ENCODE measurements around the gene SP9. TPM values are rescaled to one million over a fixed set of nuclear protein-coding genes. Genes with fewer than 3 reads are reported as not detected.
A peak's percentile ranks its signal among the peaks of the same experiment; 100 is the strongest.
"Not testable (repeated sequence)": the region's sequence is repeated elsewhere in the genome, so short reads cannot be mapped to it uniquely, and the experiment has no call there.

SP9 gene
- polyA plus RNA-seq, 1 donor, result not detected

GRCh38 chr2:174350018-174350417 is 15.3 kb downstream of the SP9 start:
- Histone ChIP-seq H3K27me3 (ENCODE audit: control insufficient read depth, insufficient read depth, low read length) (peaks cover 7% of the 10 kb centered on the region), H3K9me3 (ENCODE audit: control insufficient read depth, low read depth, low read length) (no peaks in the 10 kb centered on the region), H3K4me3 (ENCODE audit: low read length) (no peak overlapping the region), H3K36me3 (ENCODE audit: control insufficient read depth, insufficient read depth, low read length) (peaks cover 12% of the 10 kb centered on the region), H3K27ac (ENCODE audit: low read length) (no peak overlapping the region), H3K4me1 (ENCODE audit: control insufficient read depth, insufficient read depth, low read length) (no peaks in the 10 kb centered on the region)
- WGBS (ENCODE audit: insufficient coverage, low lambda C conversion rate), result 90% methylated on average over 2 of the region's 2 CpGs
- DNase-seq, result no peak

GRCh38 chr2:174350593-174351181 is 15.9 kb downstream of the SP9 start:
- peaks cover 12% of the 10 kb centered on the region for H3K36me3 ChIP-seq (ENCODE audit: control insufficient read depth, insufficient read depth, low read length)
- H3K9me3 ChIP-seq (ENCODE audit: control insufficient read depth, low read depth, low read length), result no peaks in the 10 kb centered on the region
- H3K27me3 ChIP-seq (ENCODE audit: control insufficient read depth, insufficient read depth, low read length), result peaks cover 2% of the 10 kb centered on the region
- H3K27ac ChIP-seq (ENCODE audit: low read length), result no peak overlapping the region
- H3K4me3 ChIP-seq (ENCODE audit: low read length), result no peak overlapping the region
- no peak for DNase-seq
- WGBS (ENCODE audit: insufficient coverage, low lambda C conversion rate), result 80% methylated on average over 1 of the region's 2 CpGs
- H3K4me1 ChIP-seq (ENCODE audit: control insufficient read depth, insufficient read depth, low read length), result no peaks in the 10 kb centered on the region

- DNase-seq, result no peak
- 100% methylated on average over 1 of the region's 1 CpG for whole genome bisulfite sequencing (ENCODE audit: insufficient coverage, low lambda C conversion rate)
- H3K4me3 ChIP-seq (ENCODE audit: low read length), result no peak overlapping the region
- no peaks in the 10 kb centered on the region for H3K27me3 ChIP-seq (ENCODE audit: control insufficient read depth, insufficient read depth, low read length)
- no peaks in the 10 kb centered on the region for H3K4me1 ChIP-seq (ENCODE audit: control insufficient read depth, insufficient read depth, low read length)
- no peaks in the 10 kb centered on the region for H3K9me3 ChIP-seq (ENCODE audit: control insufficient read depth, low read depth, low read length)
- H3K36me3 ChIP-seq (ENCODE audit: control insufficient read depth, insufficient read depth, low read length), result peaks cover 13% of the 10 kb centered on the region
- H3K27ac ChIP-seq (ENCODE audit: low read length), result no peak overlapping the region
Measured at GRCh38 chr2:174353004-174353403, 18.2 kb downstream of the SP9 start.

GRCh38 chr2:174356347-174356746 is 21.6 kb downstream of the SP9 start:
- H3K9me3 ChIP-seq (ENCODE audit: control insufficient read depth, low read depth, low read length), result no peaks in the 10 kb centered on the region
- no peaks in the 10 kb centered on the region for H3K27me3 ChIP-seq (ENCODE audit: control insufficient read depth, insufficient read depth, low read length)
- no CpG with 5 or more reads among the region's 2 CpGs for WGBS (ENCODE audit: insufficient coverage, low lambda C conversion rate)
- no peak overlapping the region for H3K4me3 ChIP-seq (ENCODE audit: low read length)
- peaks cover 12% of the 10 kb centered on the region for H3K36me3 ChIP-seq (ENCODE audit: control insufficient read depth, insufficient read depth, low read length)
- no peaks in the 10 kb centered on the region for H3K4me1 ChIP-seq (ENCODE audit: control insufficient read depth, insufficient read depth, low read length)
- H3K27ac ChIP-seq (ENCODE audit: low read length), result no peak overlapping the region
- DNase-seq, result no peak

GRCh38 chr2:174359663-174360062 is 24.9 kb downstream of the SP9 start:
- H3K27me3 ChIP-seq (ENCODE audit: control insufficient read depth, insufficient read depth, low read length); H3K4me3 ChIP-seq (ENCODE audit: low read length); H3K27ac ChIP-seq (ENCODE audit: low read length); H3K9me3 ChIP-seq (ENCODE audit: control insufficient read depth, low read depth, low read length); H3K4me1 ChIP-seq (ENCODE audit: control insufficient read depth, insufficient read depth, low read length); DNase-seq: not testable (repeated sequence)
- peaks cover 23% of the 10 kb centered on the region for H3K36me3 ChIP-seq (ENCODE audit: control insufficient read depth, insufficient read depth, low read length)
- WGBS (ENCODE audit: insufficient coverage, low lambda C conversion rate), result 100% methylated on average over 1 of the region's 4 CpGs

- H3K36me3 ChIP-seq (ENCODE audit: control insufficient read depth, insufficient read depth, low read length), result peaks cover 38% of the 10 kb centered on the region
- no CpG with 5 or more reads among the region's 1 CpG for WGBS (ENCODE audit: insufficient coverage, low lambda C conversion rate)
- DNase-seq, result no peak
Measured at GRCh38 chr2:174362949-174363348, 28.2 kb downstream of the SP9 start.

GRCh38 chr2:174363492-174364225 is 28.9 kb downstream of the SP9 start:
- H3K4me3 ChIP-seq (ENCODE audit: low read length); DNase-seq; H3K9me3 ChIP-seq (ENCODE audit: control insufficient read depth, low read depth, low read length); H3K27me3 ChIP-seq (ENCODE audit: control insufficient read depth, insufficient read depth, low read length); H3K27ac ChIP-seq (ENCODE audit: low read length); H3K4me1 ChIP-seq (ENCODE audit: control insufficient read depth, insufficient read depth, low read length): not testable (repeated sequence)
- WGBS (ENCODE audit: insufficient coverage, low lambda C conversion rate), result no CpG with 5 or more reads among the region's 6 CpGs
- peaks cover 40% of the 10 kb centered on the region for H3K36me3 ChIP-seq (ENCODE audit: control insufficient read depth, insufficient read depth, low read length)

More at GRCh38 chr2:174362949-174363348, 28.2 kb downstream of the SP9 start:
- Histone ChIP-seq H3K9me3 (ENCODE audit: control insufficient read depth, low read depth, low read length) (peaks cover 4% of the 10 kb centered on the region), H3K4me3 (ENCODE audit: low read length) (no peak overlapping the region), H3K27ac (ENCODE audit: low read length) (no peak overlapping the region), H3K4me1 (ENCODE audit: control insufficient read depth, insufficient read depth, low read length) (no peaks in the 10 kb centered on the region), H3K27me3 (ENCODE audit: control insufficient read depth, insufficient read depth, low read length) (no peaks in the 10 kb centered on the region)

GRCh38 chr2:174364628-174365027 is 29.9 kb downstream of the SP9 start:
- Histone ChIP-seq H3K4me1 (ENCODE audit: control insufficient read depth, insufficient read depth, low read length) (no peaks in the 10 kb centered on the region), H3K36me3 (ENCODE audit: control insufficient read depth, insufficient read depth, low read length) (peaks cover 45% of the 10 kb centered on the region), H3K27me3 (ENCODE audit: control insufficient read depth, insufficient read depth, low read length) (no peaks in the 10 kb centered on the region), H3K9me3 (ENCODE audit: control insufficient read depth, low read depth, low read length) (peaks cover 4% of the 10 kb centered on the region), H3K4me3 (ENCODE audit: low read length) (no peak overlapping the region), H3K27ac (ENCODE audit: low read length) (no peak overlapping the region)
- 100% methylated on average over 1 of the region's 2 CpGs for WGBS (ENCODE audit: insufficient coverage, low lambda C conversion rate)
- DNase-seq, result no peak

GRCh38 chr2:174365571-174365970 is 30.8 kb downstream of the SP9 start:
- Histone ChIP-seq H3K9me3 (ENCODE audit: control insufficient read depth, low read depth, low read length) (peaks cover 4% of the 10 kb centered on the region), H3K4me3 (ENCODE audit: low read length) (no peak overlapping the region), H3K36me3 (ENCODE audit: control insufficient read depth, insufficient read depth, low read length) (peaks cover 50% of the 10 kb centered on the region), H3K4me1 (ENCODE audit: control insufficient read depth, insufficient read depth, low read length) (no peaks in the 10 kb centered on the region), H3K27ac (ENCODE audit: low read length) (no peak overlapping the region), H3K27me3 (ENCODE audit: control insufficient read depth, insufficient read depth, low read length) (no peaks in the 10 kb centered on the region)
- WGBS (ENCODE audit: insufficient coverage, low lambda C conversion rate), result 100% methylated on average over 1 of the region's 2 CpGs
- DNase-seq, result no peak

GRCh38 chr2:174368691-174369090 is 33.9 kb downstream of the SP9 start:
- no CpG with 5 or more reads among the region's 1 CpG for WGBS (ENCODE audit: insufficient coverage, low lambda C conversion rate)

GRCh38 chr2:174376967-174377366 is 42.2 kb downstream of the SP9 start:
- no peaks in the 10 kb centered on the region for H3K4me1 ChIP-seq (ENCODE audit: control insufficient read depth, insufficient read depth, low read length)
- H3K4me3 ChIP-seq (ENCODE audit: low read length), result no peak overlapping the region
- peaks cover 56% of the 10 kb centered on the region for H3K36me3 ChIP-seq (ENCODE audit: control insufficient read depth, insufficient read depth, low read length)
- no peak overlapping the region for H3K27ac ChIP-seq (ENCODE audit: low read length)
- WGBS (ENCODE audit: insufficient coverage, low lambda C conversion rate), result no CpG with 5 or more reads among the region's 2 CpGs
- H3K27me3 ChIP-seq (ENCODE audit: control insufficient read depth, insufficient read depth, low read length), result no peaks in the 10 kb centered on the region
- DNase-seq, result peak; percentile 24 to 41
- no peaks in the 10 kb centered on the region for H3K9me3 ChIP-seq (ENCODE audit: control insufficient read depth, low read depth, low read length)

More at GRCh38 chr2:174368691-174369090, 33.9 kb downstream of the SP9 start:
- Histone ChIP-seq H3K27ac (ENCODE audit: low read length) (no peak overlapping the region), H3K4me3 (ENCODE audit: low read length) (no peak overlapping the region), H3K27me3 (ENCODE audit: control insufficient read depth, insufficient read depth, low read length) (no peaks in the 10 kb centered on the region), H3K36me3 (ENCODE audit: control insufficient read depth, insufficient read depth, low read length) (peaks cover 53% of the 10 kb centered on the region), H3K9me3 (ENCODE audit: control insufficient read depth, low read depth, low read length) (peaks cover 4% of the 10 kb centered on the region), H3K4me1 (ENCODE audit: control insufficient read depth, insufficient read depth, low read length) (no peaks in the 10 kb centered on the region)
- no peak for DNase-seq
